ENCODE results near the gene TCF4.

TCF4 gene

GRCh38 chr18:55404136-55404830 lies 183.7 kb downstream of the TCF4 start:
- DNase-seq: no peak

- DNase-seq: no peak
These were observed 184.5 kb downstream of the TCF4 start for GRCh38 chr18:55403421-55403949.

GRCh38 chr18:55402731-55403405 lies 185.1 kb downstream of the TCF4 start:
- no peak for DNase-seq

- no peak for DNase-seq
These were observed 186.3 kb downstream of the TCF4 start for GRCh38 chr18:55401638-55402191.

DNA sequence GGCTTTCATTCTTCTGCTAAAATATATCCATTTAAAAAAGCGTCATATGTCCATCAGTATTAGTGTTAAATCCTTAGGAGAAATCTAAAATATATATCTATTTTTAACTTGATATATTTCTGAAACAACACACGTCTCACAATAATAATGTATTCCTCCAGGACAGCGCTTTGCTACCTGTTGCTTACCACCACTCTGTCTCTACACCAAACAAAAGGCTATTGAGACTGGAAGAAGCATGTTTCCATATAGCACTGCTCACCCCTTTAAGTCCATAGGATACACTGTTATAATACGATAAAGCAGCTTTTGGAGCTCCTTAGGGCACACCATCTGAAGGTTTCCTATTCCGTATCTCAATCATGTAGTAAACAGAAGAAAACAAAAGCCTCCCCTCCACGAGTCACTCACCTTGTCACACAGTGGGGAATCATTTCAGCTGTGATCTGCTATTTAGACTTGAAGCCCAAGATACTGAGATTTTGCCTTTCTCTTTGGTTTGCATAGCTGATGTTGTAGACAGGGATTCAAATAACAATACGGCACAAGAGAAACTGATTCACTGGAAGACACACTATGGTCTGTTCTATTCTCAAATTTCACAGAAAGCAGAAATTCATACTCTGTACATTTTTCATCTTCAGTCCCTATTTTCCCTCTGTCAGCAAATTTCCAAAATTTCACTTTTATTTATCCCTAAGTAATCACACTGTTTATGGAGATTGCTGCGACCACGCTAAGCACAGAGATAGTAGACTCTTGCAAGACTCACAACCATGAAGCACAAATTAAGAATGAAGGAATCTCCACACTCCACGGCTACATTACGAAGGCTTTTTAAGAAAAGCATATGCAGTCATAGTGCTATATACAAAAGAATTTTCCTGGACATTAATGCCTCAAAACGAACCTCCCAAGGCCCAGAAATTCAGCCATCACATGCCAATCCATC lies 187.1 kb downstream of the TCF4 start:
- no peak for DNase-seq

- DNase-seq: no peak
These were observed 187.9 kb downstream of the TCF4 start for GRCh38 chr18:55400081-55400480.

DNA sequence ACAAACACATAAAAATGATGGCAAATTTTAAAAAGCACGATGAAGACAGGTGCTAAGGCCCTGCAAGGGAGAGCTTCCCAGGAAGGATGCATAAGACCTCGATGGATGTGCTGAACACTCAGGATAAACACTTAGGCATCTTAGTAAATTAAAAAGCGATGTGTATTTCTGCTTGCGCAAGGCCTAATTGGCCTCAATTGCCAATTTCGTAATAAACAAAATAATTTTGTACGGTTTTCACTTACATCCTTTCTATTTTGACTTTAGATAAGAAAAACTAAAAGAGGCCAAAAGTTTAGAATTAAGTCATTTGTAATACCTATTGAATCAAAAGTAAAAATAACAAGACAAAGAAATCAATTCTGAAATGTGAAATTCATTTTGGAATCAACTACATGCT lies 189.1 kb downstream of the TCF4 start:
- no peak for DNase-seq

- DNase-seq: no peak
These were observed 191.0 kb downstream of the TCF4 start for GRCh38 chr18:55396979-55397378.

DNA sequence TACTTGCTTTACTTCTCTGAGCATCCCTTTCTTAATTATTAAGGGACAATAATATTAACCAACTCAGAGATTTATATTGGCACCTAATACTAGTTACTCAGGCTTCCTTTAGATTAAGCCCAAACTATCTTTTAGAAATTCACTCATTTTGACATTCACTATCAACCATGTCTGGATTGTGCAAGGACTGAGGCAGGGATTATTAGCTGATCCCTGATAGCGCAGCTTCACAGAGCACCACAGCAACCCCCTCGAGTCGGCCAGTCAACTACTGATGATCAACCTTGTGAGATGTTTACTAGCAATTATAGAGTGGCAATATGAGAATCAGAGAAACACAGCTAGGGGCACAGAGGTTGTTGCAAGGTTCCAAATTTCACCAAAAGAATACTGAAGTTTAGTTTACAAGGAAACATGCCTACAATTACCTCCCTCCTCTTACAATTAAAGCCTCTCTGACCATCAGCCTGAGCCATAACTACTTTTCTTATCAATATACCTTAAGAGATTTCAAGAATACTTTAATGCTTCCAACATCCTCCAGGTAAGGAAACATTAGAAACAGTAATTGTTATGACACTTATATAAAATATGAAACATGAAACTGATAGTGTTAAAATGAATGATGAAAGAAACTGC lies 191.6 kb downstream of the TCF4 start:
- DNase-seq: no peak

GRCh38 chr18:55395799-55396198 lies 192.2 kb downstream of the TCF4 start:
- DNase-seq: no peak

GRCh38 chr18:55390898-55391297 lies 197.1 kb downstream of the TCF4 start:
- no peak for DNase-seq

GRCh38 chr18:55387139-55387984 lies 200.6 kb downstream of the TCF4 start:
- DNase-seq: no peak

DNA sequence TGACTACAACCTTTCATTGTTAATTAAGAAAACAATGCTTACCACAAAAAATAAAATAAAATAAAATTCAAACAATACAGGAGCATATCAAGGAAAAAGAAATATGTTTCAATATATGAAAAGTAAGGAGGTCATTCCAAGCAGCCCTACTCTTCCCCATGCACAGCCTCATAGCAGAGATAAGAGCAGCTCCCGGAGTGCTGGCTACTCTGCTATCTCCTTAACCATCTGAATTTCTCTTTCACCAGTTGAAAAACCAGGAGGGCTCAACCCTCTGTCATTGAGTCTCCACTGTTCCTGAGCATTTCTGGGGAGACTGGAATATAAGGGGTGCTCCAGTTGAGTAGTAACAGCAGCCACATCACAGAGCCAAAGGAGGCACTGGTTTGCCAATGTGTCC lies 201.4 kb downstream of the TCF4 start:
- no peak for DNase-seq

DNA sequence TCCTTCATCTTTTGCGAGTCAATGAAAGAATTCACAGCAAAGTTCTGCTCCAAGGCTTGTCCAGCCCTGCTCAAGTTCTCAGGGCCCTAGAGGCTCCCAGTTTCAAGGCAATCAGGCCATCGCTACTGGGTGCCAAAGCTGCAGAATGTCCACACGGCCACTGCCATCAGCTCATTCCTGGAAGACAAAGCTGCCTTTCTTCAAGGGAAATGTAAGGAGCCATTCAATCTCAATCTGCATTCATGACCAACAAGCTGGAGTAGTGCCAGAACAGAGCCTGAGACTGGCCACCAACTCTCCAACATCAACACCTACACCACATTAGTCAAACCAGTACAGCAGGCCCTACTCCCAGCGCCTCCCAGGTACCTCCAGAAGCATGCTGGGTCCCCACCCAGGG lies 202.2 kb downstream of the TCF4 start:
- DNase-seq: no peak

DNA sequence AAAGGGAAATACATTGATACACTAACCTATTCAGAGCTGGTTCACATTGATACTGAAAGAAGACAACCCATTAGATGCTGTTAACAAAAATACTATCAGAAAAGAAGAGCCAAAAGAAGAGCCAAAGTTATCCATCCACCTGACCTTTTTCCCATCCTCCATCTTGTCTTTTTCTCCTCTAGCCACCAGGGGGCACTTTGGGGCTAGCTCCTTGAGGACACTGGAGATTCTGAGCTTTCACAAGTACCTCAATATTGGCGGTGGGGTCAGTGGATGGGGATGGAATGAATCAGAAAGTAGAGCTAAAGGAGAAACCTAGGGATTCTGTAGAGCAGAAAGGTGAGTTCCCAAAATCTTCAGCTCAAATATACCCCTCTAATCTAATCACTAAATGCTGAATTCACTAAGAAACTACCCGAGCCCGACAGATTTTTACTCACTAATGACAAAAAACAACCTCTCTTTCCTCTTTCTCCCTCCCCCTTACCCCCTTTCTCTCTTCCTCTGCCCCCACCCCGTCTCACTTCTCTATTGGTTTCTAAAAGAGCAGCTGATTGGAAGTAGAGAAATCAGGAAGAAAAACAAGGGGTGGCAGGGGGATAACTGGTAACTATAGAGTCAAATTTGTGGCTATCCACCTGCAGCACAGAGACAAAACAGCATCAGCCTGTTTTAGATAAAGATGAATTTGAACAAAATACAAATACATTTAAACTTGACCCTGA lies 203.3 kb downstream of the TCF4 start:
- DNase-seq: no peak

- no peak for DNase-seq
These were observed 203.9 kb downstream of the TCF4 start for GRCh38 chr18:55384115-55384514.

- no peak for DNase-seq
These were observed 205.7 kb downstream of the TCF4 start for GRCh38 chr18:55382277-55382805.

DNA sequence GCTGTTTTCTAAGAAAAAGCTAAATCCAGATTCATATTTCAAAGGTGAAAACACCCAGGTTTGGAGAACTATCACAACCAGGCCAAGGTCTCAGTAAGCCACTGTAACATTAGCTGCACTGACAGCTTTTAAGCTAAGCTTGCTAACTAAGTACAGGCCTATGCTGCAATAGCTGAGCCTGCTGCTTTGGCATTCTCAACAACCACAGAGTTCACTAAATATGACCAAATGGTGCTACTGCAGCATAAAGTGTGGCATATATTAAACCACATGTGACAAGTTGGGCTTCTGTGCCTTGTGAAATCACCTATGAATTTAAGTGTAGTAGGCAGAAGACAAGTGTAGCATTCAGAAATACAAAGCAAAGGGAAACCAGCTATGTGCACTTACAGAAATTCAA lies 206.7 kb downstream of the TCF4 start:
- DNase-seq: no peak

GRCh38 chr18:55380589-55380988 lies 207.4 kb downstream of the TCF4 start:
- DNase-seq: no peak

- no peak for DNase-seq
These were observed 211.6 kb downstream of the TCF4 start for GRCh38 chr18:55376387-55376786.

DNA sequence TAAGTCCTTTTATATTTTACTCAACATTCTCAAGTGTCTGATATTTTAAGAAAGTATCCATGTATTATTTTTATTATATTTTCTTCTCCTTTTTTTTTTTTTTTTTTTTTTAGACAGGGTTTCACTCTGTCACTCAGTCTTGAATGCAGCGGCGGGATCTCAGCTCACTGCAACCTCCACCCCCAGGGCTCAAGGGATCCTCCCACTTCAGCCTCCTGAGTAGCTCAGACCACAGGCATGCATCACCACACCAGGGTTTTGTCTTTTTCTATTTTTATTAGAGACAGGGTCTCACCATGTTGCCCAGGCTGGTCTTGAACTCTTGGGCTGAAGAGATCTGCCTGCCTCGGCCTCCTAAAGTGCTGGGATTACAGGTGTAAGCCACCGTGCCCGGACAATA lies 212.1 kb downstream of the TCF4 start:
- DNase-seq: no peak
